ENCODE measurements around the gene ARL14EP.

ARL14EP gene

GRCh38 chr11:30284836-30285235 lies 38.1 kb upstream of the ARL14EP start:
- H3K36me3 ChIP-seq (ENCODE audit: control insufficient read depth, insufficient read depth, low read length): no peaks in the 10 kb centered on the region
- no peak for TF ChIP-seq CTCF (IDR thresholded peaks at IDR 0.05; ENCODE audit: insufficient read depth, low read length, poor library complexity, severe bottlenecking)
- DNase-seq (ENCODE audit: extremely low read depth, insufficient read length): no peak
- H3K4me3 ChIP-seq (replicated peaks; ENCODE audit: low read depth, low read length): no peak overlapping the region
- no peaks in the 10 kb centered on the region for H3K27me3 ChIP-seq (replicated peaks; ENCODE audit: control insufficient read depth, insufficient read depth, low read length)

DNA sequence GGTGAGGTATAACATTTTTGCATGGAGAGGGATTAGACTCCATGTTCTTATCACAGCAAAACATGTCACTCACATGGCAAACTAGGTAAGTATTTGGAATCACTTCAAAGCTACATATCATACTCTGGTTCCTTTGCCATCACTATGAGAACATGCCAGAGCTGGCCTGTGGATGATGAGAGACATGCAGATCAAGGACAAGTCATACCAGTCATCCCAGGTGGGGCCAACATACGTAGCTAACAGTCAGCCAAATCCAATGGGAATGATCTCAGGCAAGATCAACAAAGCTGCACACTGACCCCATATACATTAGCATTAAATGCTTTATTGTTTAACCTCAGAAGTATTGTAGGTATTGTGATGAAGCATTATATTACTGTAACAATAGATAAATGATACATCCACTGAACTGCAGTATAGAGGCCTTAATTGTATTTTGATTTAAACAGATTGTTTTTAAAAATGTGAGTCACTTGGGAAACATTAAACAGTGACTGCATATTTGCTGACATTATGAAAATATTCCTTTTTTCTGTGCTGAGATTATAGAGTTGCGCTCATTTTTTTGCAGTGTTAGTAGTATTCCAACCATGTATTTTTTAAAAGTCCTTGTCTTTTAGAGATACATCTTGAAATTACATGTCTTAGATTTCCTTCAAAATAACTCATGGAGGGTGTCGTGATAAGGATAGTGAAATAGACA lies 37.3 kb upstream of the ARL14EP start:
- Histone ChIP-seq H3K27me3 (replicated peaks; ENCODE audit: control insufficient read depth, insufficient read depth, low read length) (no peaks in the 10 kb centered on the region), H3K4me3 (replicated peaks; ENCODE audit: low read depth, low read length) (no peak overlapping the region), H3K36me3 (ENCODE audit: control insufficient read depth, insufficient read depth, low read length) (no peaks in the 10 kb centered on the region)
- no peak for TF ChIP-seq CTCF (IDR thresholded peaks at IDR 0.05; ENCODE audit: insufficient read depth, low read length, poor library complexity, severe bottlenecking)
- no peak for DNase-seq (ENCODE audit: extremely low read depth, insufficient read length)

DNA sequence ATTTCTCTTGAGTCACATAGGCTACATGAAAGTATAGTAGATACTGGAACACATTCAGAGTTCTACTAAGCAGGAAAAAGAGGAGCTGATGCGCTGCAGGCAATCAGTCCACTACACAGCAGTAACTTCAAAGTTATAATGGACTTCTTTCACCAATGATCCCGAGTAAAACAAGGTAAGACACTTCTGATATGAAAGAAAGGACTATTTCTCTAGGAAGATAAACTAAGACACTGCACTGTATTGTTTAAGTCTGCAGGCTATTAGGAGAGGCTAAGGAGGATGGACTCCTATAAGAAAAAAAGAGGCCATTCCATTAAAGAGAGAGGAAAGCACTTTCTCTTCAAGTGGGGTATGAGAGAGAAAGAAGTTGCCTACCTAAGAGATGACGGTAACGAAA lies 31.6 kb upstream of the ARL14EP start:
- DNase-seq (ENCODE audit: extremely low read depth, insufficient read length): no peak
- Histone ChIP-seq H3K27me3 (replicated peaks; ENCODE audit: control insufficient read depth, insufficient read depth, low read length) (no peaks in the 10 kb centered on the region), H3K36me3 (ENCODE audit: control insufficient read depth, insufficient read depth, low read length) (no peaks in the 10 kb centered on the region), H3K4me3 (replicated peaks; ENCODE audit: low read depth, low read length) (no peak overlapping the region)
- TF ChIP-seq CTCF (IDR thresholded peaks at IDR 0.05; ENCODE audit: insufficient read depth, low read length, poor library complexity, severe bottlenecking): no peak

- no peak for TF ChIP-seq CTCF (IDR thresholded peaks at IDR 0.05; ENCODE audit: insufficient read depth, low read length, poor library complexity, severe bottlenecking)
These were observed 30.4 kb upstream of the ARL14EP start for GRCh38 chr11:30292545-30292944.

DNA sequence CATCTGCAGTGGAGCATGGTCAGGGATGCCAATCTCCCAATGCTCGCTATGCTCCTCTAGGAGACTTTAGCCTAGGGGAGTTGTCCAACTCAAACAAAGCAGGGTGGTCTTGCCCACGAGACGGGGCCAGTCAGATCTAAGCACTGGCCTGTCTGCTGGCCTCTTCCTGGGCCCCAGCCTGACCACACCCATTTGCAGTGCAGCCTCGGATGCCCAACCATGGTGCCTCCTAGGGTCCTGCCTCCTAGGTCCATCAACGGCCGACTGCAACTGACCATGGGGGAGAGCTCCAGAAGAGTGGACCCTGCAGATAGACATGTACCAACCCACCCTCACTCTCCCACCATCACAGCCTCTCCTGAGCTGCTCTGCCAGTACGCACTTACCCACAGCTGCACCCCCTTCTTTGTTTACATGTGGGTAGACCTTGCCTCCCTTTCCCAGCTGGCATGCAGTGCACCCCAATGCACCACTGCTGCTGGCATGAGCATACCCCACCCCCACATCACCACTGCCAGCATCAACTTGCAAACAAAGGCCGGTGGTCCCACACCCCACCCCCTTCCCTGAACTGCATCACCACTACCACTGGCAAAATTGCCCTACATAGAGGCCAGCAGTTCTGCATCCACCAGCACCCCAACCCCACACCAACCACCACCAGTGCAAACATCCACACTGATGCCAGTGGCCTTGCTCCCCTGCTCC lies 27.6 kb upstream of the ARL14EP start:
- no peak for TF ChIP-seq CTCF (IDR thresholded peaks at IDR 0.05; ENCODE audit: insufficient read depth, low read length, poor library complexity, severe bottlenecking)
- no peaks in the 10 kb centered on the region for H3K27me3 ChIP-seq (replicated peaks; ENCODE audit: control insufficient read depth, insufficient read depth, low read length)
- no peak overlapping the region for H3K4me3 ChIP-seq (replicated peaks; ENCODE audit: low read depth, low read length)
- H3K36me3 ChIP-seq (ENCODE audit: control insufficient read depth, insufficient read depth, low read length): no peaks in the 10 kb centered on the region
- DNase-seq (ENCODE audit: extremely low read depth, insufficient read length): no peak

More at GRCh38 chr11:30292545-30292944, 30.4 kb upstream of the ARL14EP start:
- no peak for DNase-seq (ENCODE audit: extremely low read depth, insufficient read length)
- Histone ChIP-seq H3K4me3 (replicated peaks; ENCODE audit: low read depth, low read length) (no peak overlapping the region), H3K36me3 (ENCODE audit: control insufficient read depth, insufficient read depth, low read length) (no peaks in the 10 kb centered on the region), H3K27me3 (replicated peaks; ENCODE audit: control insufficient read depth, insufficient read depth, low read length) (no peaks in the 10 kb centered on the region)
